GM18519 (cell line): ENCODE measurements around the gene NAA40.
A peak's percentile ranks its signal among the peaks of the same experiment; 100 is the strongest.

ENCODE experiments used
- ATAC-seq: cut with Tn5 transposase; IDR thresholded peaks from one replicate; pipeline ENCODE4 v1.9.1; 2021; ENCODE audit warnings: mild to moderate bottlenecking, moderate library complexity; ENCODE audit not compliant: unreplicated experiment, low FRiP score

NAA40 gene

DNA sequence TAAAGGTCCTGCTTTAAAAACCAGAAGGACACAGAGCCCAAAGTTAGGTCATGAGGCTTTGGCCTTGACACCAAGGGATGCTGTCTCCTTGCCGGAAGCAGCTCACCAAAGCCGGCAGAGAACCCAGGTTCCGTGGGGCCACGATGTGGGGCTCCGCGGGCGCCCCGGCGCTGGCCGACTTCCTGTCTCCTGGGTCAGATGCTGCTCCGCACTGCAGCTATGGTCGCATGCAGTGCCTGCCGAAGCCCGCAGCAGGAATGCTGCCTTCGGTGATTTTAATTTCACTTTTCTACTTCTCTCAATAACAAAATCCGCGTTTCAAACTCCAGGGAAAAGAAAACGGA lies 47.0 kb downstream of the NAA40 start:
- no peak for ATAC-seq

- peak; percentile 75 for ATAC-seq
These were observed 47.5 kb downstream of the NAA40 start, which contains the start of gene OTUB1 for GRCh38 chr11:63986156-63986931. Gene OTUB1, plus strand, starts transcription at chr11:63986438. Its CDS starts 19 bp downstream, at chr11:63986457.

DNA sequence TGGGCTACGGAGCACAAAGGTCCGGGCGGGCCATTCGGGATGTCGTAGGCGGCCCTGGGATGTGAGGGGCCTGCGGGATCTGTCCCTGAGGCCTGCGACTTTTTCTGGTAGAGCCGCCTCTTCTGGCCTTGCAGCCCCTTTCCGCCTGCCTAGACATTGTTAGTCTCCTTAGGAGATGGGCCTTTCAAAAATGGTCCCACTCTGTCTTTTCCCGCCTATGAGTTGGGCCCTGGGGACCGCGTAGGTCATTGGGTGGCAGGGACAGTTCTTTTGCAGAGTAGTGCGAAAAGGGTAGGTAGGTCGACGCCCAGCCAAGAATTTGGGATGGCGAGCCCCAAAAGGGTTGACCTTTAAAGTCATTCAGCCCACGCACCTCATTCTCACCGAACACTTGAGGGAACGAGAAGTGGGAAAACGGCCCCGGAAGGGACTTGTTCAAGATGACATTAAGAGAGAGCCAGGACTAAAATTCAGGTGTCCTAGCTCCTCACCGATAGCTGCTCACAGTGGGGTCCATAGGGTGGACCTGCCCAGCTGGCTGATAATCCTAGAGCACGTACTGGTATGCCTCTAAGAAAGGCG lies 48.2 kb downstream of the NAA40 start:
- no peak for ATAC-seq

DNA sequence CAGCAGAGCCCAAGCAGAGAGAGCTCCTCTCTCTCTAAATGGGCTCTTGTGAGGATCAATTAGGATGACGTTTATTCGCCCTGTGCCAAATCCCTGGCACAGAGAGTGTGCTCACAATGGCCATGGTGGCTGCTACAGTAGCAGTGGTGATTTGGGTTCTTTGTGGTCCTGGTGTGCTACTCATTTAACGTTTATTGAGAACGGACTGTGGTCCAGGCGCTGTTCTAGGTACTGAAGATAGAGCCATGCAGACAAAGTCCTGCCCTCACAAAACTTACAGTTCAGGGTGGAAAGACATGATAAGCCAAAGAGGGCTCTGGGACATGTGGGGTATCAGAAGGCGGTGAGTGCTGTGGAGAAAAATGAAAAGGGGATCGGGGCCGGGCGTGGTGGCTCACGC lies 52.8 kb downstream of the NAA40 start:
- ATAC-seq: no peak

- no peak for ATAC-seq
These were observed 54.3 kb downstream of the NAA40 start for GRCh38 chr11:63993100-63993499.

DNA sequence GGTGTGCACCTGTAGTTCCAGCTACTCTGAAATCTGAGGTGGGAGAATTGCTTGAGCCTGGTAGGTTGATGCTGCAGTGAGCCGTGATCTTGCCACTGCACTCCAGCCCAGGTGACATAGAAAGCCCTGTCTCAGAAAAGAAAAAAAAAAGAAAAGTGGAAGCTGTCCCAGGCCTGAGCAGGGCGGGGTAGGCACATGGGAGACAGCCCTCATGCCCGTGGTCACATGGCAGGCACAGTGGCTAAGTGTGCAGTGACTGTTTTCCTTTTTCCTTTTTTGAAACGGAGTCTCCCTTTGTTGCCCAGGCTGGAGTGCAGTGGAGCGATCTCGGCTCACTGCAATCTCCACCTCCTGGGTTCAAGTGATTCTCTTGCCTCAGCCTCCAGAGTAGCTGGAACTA lies 55.2 kb downstream of the NAA40 start:
- no peak for ATAC-seq

DNA sequence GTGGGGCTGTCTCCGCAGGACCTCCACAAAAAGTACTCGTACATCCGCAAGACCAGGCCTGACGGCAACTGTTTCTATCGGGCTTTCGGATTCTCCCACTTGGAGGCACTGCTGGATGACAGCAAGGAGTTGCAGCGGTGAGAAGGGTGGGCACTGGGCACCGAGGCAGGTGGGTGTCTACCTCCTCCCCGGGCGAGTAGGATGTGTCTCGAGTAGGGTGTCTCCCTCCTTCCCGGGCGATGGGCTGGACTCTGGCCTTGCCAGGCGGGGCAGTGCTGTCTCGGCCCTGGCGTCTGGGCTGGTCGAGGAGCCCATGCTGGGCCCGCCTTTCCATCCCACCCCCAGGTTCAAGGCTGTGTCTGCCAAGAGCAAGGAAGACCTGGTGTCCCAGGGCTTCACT lies 57.7 kb downstream of the NAA40 start:
- no peak for ATAC-seq

DNA sequence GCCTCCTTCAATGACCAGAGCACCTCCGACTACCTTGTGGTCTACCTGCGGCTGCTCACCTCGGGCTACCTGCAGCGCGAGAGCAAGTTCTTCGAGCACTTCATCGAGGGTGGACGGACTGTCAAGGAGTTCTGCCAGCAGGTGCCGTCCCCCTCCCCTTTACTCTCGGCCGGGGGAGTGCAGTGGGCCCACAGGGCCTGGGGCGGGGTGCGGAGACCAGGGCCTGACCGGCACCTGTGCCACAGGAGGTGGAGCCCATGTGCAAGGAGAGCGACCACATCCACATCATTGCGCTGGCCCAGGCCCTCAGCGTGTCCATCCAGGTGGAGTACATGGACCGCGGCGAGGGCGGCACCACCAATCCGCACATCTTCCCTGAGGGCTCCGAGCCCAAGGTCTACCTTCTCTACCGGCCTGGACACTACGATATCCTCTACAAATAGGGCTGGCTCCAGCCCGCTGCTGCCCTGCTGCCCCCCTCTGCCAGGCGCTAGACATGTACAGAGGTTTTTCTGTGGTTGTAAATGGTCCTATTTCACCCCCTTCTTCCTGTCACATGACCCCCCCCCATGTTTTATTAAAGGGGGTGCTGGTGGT lies 58.4 kb downstream of the NAA40 start:
- no peak for ATAC-seq

GRCh38 chr11:63997801-63998337 lies 59.1 kb downstream of the NAA40 start:
- no peak for ATAC-seq

GRCh38 chr11:63998558-63999348 lies 60.0 kb downstream of the NAA40 start:
- ATAC-seq: no peak

- ATAC-seq: no peak
These were observed 60.7 kb downstream of the NAA40 start for GRCh38 chr11:63999349-64000025.

DNA sequence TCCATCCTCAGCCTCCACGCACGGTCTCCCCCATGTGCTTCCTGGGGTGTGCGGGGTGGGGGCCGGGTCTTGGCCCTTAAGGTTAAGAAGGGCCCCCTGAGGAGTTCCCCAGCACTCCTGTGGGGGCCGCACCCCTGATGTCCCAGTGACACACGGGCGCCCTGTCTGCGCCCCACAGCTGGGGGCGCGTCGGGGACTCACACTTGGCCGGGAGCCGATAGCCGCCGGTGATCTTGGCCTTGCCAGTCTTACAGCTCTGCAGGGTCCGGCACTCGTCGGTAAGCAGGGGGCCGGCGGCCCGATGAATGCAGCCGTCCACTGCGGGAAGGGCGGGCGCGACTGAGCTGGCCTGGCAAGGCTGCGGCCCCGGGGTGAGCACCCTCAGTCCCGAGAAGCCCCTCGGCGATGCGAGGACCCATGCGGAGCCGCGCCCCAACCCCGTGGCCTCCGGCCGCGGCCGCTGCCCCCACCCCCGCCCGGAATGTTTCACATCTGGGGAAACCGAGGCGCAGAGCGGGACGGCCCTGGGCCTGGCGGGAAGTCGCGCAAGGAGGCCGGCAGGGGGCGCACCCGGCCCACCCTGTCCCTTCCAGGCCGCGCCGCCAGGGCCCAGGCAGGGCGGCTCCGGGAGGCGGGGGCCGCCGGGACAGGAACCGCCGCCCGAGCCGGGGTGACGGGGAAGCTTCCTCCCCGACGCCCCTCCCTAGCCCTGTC lies 61.4 kb downstream of the NAA40 start:
- ATAC-seq: no peak

- no peak for ATAC-seq
These were observed 62.1 kb downstream of the NAA40 start for GRCh38 chr11:64000740-64001483.

GRCh38 chr11:64001484-64002420 lies 63.0 kb downstream of the NAA40 start:
- ATAC-seq: no peak

- no peak for ATAC-seq
These were observed 65.2 kb downstream of the NAA40 start for GRCh38 chr11:64003807-64004589.

- ATAC-seq: no peak
These were observed 65.8 kb downstream of the NAA40 start for GRCh38 chr11:64004590-64004984.

DNA sequence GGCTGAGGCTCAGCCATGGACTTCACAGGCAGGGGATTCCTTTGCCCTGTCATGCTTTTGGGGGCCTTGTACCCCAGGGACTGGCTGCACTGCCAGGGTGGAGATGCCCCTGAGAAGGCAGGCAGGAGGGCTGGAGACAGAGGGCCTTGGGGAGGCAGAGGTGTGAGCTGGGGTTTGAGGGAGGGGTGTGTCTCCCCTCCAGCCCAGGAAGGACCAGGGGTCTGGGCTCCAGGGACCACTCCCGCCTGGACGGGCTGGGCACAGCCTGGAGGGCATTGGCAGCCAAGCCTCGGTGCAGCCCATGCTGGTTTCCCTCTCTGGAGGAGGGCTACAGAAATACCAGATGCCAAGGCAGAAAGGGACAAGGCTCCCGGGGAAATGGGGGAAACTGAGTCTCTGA lies 66.9 kb downstream of the NAA40 start:
- no peak for ATAC-seq
